Gastrocnemius medialis (tissue), 4 donors: ENCODE measurements around the gene THSD4.

Experiments used
- CTCF ChIP-seq, 5 experiments: fragments of 450-650 bp in 3 of 5; fragments of 200-600 bp in 2 of 5; sonication (generic) in 2 of 5; IDR thresholded peaks in 4 of 5; conservative IDR thresholded peaks in 1 of 5; 1 replicate in 4 of 5; 2 replicates in 1 of 5; pipeline ENCODE4 v1.5.1; 2016 to 2019; ENCODE audit warnings: antibody characterized with exemption in 5 of 5, mild to moderate bottlenecking in 3 of 5, moderate library complexity in 3 of 5
- POLR2A ChIP-seq, 2 donors: fragments of 450-650 bp; IDR thresholded peaks; one replicate each; pipeline ENCODE4 v1.6.1; 2017; ENCODE audit warnings: antibody characterized with exemption in 2 of 2, mild to moderate bottlenecking in 2 of 2, moderate library complexity in 2 of 2

GRCh38 chr15:71162309-71162708, 47.0 kb downstream of the THSD4 start:
- no peak for TF ChIP-seq CTCF (IDR thresholded peaks at IDR 0.05 in 4 of 5, conservative IDR thresholded peaks at IDR 0.05 in 1 of 5)
- TF ChIP-seq POLR2A (IDR thresholded peaks at IDR 0.05), result no peak
